GM21515 (cell line): Measurements from ENCODE around the gene KCNE4.

Experiments
- ATAC-seq: cut with Tn5 transposase; IDR thresholded peaks from one replicate; pipeline ENCODE4 v1.9.1; 2021; ENCODE audit not compliant: unreplicated experiment

The KCNE4 gene

DNA sequence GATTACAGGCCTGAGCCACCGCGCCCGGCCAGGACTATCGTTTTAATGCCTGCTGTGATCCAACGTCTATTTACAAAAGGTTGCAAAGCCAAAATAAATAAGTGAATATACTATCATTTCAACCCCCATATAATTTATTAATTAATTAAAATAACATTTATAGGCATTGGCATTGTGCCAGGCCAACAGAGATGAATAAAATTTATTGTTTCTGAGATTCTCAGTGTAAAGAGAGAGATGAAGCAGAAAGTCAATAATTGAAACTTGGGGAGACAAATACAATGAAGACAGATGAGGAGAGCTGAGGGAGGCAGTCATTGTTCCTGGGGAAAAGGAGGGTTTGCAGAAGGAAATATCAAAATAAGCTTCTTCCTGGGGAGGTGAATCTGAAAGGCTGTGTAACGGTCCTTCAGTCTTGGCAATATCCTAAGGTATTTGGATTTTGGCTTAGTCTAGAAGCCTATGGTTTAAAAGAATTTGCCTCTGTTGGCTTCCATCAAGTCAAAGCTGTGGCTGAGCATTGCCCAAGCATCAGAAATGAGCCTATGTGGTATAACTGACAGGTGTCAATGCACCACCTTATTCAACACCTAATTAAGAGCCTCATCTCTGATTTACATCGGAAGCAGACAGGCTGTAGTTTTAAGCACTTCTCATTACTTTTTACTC is 31.5 kb downstream of the KCNE4 start:
- ATAC-seq = no peak

DNA sequence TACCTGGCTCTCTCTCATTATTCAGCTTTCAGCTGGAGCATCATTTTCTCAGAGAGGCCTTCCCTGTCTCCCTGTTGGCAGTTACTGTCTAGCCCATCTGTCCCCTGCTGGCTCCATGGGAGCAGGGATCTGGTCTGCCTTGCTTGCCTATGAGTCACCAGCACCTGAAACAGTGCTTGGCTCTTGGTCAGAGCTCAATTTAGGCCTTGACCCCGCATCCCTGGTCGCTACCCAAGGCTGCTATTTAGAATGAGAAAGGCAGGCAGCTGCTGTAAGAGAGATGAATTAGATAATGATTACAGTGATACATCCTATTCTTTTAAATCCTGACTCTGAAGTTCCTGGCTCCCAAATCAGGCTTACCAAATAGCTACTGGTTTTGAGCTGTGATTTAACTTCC is 32.9 kb downstream of the KCNE4 start:
- ATAC-seq = no peak

DNA sequence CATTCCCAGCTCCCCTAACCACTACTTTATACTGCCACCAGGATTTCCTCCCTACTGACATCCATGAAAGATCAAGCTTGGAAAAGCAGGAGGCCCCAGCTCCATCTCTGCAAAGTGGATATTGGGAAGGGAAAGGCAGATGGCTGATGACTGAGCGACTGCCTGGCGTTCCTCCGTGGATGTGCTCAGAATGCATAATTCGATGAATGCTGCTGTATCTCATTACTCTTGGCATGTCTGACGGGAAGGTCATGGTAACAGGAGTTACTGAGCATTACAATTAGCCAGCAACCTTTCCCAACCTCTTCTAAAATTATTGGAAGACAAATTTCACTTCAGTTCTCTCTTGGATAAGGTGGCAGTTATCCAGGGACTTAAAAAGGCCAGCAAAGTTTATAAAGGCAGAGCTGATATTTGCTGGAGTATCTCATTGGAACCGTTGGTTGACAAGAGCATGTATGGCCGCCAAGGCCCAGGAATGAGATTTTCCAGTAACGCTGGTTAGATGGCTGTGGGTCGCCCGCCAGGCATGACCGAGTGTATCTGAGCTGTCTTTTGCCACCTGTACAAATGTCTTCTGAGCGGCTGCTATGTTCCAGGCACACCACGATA is 34.5 kb downstream of the KCNE4 start:
- no peak for ATAC-seq

DNA sequence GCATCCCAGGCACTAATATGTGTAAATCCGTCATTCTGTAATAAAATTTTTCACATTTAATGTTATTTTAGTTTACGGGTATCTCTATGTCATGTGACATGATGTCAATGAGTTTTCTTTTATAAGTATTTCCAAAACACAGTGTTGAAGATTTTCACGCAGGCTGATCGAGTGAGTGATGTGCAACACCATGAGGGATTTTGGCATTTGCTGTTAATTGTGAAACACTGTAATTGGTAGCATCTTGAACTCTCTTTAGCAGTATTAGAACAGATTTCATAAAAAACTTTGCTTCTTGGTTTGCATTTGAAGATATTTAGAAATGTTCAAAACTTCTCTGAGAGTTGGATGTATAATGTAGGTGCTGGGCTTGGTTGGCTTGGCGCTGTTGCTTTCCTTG is 35.5 kb downstream of the KCNE4 start:
- ATAC-seq = no peak

DNA sequence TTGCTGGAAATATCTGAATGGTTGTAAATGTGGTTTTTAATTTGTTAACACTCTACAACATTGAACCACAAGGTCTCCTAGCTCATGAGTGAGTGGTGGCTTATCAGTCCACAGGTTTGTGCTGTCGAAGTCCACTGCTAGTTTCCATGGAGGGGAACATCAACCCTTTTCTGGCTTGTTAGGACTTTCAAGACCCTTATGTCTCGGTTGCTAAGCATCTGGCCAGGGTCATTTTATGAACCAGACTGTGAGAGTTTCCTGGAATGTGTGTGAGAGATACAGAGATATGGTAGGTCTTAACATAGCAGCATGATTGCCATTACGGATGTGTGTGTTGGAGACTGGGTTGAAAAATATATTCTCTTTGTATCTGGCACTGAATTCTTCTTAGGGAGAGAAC is 36.9 kb downstream of the KCNE4 start:
- no peak for ATAC-seq

DNA sequence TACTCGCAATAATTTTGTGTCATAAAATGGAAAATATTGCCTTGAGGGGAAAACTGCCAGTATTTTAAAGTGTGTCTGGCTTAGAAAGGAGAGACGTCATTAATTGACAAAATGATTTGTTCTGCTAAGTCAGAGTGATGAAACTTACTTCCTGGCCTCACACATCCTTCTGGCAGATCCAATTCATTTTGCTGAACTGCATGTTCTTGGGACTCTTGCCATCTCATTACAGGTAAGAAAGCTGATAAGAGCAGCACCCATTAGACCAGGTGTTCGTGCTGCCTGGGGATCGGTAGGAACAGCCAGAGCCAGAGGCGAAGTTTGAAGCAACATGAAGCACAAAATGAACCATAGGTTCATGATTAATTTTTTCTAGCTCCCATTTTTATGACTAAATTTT is 38.0 kb downstream of the KCNE4 start:
- ATAC-seq = no peak

DNA sequence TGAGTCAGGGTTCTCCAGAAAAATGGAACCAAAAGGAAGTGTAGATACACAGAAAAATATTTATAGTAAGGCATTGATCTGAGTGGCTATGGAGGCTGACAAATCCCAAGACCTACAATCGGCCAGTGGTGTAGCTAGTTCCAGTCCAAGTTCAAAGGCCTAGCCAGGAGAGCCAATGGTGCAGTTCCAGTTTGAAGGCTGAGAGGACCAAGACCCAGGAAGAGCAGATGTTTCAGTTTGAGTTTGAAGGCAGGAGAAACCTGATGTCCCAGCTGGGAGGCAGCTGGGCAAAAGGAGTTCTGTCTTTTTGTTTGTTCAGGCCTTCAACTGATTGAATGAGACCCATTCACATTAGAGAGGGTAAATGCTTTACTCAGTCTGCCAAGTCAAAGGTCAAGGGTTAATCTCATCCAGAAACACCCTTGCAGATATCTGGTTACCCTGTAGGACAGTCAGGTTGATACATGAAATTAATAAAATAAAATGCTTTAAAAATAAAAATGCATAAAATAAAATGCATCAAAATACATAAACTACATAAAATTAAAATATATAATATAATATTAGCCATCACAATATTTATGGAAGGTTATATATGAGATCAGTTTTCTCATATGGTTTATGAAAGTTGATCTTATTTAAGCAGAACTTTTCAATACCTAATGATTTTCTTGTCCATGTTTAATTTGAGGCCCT is 38.7 kb downstream of the KCNE4 start:
- ATAC-seq = no peak

DNA sequence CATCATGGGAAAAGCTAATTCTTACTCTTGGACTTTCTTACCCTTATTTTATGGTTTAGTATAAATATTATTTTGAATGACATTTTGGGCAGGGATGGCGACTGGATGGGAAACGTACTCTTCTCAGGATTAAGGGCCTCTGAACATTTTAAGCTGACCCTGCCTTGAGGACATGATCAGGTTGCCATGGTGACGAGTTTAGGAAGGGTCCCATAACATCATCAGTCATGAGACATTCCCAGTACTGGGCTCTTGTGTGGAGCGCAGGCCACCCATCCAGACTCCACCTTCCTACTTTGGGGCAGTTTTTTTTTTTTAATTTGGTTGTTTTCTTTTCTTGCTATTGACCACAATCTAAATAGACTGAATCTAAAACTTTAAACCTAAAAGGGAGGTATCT is 40.7 kb downstream of the KCNE4 start:
- ATAC-seq = no peak

DNA sequence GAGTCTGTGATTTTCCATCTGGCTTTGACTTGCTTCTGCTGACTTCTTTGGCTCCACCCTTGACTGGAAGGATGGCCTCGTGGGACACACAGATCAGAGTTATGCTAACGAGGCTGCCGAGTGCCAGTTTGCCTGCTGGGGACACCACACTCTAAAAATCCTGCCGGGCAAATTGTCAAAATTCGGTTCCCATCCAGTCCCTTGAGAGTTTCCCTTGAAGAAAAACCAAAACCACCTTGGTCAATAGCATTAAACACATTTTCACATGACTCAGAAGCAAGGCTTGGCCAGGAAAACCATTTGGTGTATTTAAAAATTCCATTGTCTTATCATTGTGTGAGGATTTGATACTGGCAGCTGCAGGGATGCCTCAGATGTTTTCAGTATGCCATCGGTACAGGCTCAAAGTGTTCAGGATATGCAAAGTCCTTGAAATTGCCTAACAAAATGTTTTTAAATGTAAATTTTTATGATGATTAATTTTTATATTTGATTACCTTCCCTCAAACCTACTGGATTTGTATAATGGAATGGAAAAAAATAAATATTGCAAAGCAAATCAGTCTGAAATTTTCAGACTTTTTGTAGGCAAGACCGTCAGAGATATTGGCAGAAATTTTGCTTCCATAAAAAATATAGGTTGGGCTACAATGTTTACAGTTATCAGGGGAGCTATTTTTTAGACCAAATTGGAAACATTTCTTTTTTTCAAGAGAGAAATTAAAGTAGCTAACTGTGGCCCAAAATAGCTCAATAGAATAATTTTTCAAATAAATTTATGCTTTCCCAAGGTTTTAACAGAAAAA is 41.6 kb downstream of the KCNE4 start:
- no peak for ATAC-seq

DNA sequence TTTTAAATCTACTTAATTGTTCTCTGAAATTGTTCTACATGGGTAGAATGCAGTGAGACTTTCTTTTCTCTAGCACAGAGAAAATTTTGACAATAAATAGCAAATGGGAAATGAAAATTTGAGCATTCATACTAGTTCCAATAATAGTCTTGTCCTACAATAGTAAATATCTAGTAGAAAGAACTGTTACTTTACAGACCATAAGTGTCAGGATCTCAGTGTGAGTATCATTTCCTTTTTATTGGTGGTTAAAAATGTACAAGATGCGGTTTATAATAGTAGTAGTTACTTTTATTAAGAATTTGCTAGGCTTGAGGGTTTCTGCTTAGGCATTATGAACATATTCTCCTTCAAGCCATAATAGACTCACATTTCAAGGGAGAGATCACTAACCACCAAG is 43.2 kb downstream of the KCNE4 start:
- no peak for ATAC-seq

DNA sequence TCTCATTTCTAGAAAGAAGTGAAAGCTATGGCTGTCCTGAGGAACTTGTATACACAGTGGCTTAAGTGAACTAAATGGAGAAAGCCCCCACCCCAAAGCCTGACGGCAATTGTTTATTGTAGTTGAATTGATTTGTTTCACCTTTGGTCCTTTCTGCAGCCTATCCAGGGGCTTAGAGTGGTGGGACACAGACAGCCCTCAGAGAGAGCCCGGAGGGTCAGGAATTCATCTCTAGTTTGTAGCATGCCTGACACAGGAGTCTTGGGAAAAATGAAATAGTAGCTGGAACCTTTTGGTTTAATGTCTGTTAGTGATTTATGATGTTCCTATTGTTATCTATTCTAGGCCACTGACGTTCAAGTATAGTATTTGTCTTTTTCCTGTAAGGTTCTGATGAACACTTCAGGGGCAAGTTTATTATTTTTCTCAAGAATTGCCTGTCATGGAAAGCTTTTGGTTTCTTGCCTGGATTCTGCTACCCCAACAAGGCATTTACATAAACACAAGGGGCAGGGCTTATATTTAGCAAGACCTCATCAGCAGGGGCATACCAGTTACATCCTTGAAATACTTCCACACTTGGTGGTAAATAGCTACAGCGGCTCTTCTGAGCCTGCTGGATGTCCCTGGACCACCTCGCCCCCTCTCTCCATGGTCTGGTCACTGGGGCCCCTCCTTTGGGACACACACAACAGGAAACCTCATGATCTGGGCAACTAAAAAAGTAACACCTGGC is 44.4 kb downstream of the KCNE4 start:
- ATAC-seq = no peak

DNA sequence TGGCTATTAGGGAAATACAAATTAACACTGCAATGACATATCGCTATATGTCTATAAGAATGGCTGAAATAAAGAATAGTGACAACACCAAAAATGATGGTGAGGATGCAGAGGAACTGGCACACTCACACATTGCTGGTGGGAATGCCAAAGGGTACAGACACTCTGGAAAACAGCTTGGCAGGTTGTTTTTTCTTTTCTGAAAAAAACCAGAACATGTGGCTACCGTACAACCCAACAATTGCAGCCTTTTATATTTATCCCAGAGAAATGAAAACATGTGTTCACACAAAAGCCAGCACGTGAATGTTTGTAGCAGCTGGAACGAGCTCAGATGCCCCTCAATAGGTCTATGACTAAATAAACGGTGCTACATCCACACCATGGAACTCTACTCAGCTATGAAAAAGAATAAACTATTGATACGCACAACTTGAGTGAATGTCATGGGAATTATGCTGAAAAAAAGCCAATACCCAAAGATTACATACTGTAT is 45.9 kb downstream of the KCNE4 start:
- no peak for ATAC-seq

DNA sequence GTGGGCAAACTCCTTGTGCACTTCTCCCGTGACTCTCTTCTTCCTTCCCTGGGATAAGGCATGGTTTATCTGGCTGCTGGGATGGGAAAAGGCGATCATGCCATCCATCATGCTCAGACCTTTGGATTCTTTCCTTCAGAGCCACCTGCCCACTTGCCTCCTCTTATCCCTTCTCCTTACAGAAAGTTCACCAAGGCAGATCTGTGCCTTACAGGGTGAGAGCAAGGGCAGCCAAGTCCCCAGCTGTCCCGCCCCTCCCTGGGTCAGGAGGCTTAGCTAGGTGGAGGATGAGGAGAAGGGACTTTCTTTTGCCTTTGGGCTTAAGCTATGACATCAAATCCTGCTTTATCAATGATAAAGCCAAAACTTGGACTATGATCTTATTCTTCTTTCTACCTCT is 47.6 kb downstream of the KCNE4 start:
- ATAC-seq = no peak

DNA sequence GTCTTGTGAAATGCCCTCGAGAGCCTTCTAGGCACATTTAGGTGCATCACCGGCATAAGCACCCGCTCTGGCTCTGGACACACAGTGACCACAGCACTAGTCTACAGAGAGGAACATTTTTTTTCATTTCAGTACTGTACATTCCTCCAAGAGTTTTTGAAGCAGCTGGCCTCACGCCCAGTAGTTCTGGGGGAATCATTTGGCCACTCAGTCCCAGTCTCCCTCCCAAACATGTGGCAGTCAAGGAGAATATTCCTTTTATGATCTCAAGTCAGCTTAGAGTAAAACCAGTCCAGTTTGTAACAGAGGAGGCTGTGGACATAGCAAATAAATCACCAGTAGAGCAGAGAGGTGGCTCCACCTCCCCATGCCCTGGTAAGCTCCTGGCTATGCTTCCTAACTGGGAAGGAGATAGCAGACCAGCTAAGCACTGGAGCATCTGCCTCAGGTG is 48.1 kb downstream of the KCNE4 start:
- ATAC-seq = no peak

DNA sequence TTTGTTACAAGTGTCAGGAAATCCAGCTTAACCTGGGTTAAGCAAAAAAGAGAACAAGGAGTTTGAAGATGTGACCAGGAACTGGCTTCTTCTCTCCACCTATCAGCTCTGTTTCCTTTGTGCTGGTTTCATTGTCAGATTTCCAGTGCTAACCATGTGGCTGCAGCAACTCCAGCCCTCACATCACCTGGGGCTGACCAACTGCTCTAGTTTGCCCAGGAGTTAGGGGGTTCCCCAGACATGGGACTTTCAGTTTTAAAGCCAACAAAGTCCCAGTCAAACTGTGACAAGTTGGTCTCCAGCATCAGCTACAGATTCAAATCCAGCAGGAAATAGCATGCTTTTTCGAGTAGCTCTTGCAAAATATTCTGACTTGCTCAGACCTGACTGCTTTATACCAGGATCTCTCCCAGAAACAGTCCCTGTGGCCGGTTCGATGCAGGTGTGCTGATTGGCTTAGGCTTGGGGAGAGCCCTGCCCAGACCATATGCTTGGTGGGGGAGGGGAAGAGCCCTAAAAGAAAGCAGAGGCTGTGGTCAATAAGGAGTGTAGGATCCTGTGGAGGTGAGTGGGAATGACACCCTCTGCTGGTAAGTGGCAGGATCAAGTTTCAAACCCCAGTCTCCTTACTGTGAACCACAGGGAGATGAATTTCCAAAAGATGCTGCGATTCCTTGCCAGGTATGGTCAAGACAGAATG is 49.5 kb downstream of the KCNE4 start:
- ATAC-seq = peak; percentile 85

DNA sequence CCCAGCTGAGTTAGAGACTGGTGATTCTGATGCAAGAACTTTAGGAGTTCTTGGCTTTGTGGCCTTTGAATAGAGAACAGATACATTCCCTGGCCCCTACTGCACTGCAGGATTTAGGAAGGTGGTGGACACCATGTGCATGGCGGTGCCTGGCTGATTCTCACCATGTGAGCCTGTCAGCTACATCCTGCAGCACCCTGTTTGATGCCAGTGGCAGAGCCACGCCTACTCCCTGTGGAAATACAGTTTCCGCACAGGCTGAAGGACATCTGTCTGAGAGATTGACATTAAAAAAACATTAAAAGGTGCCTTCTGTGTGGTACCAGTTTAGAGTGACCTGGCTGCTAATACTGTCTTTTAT is 50.0 kb downstream of the KCNE4 start:
- peak; percentile 17 for ATAC-seq

DNA sequence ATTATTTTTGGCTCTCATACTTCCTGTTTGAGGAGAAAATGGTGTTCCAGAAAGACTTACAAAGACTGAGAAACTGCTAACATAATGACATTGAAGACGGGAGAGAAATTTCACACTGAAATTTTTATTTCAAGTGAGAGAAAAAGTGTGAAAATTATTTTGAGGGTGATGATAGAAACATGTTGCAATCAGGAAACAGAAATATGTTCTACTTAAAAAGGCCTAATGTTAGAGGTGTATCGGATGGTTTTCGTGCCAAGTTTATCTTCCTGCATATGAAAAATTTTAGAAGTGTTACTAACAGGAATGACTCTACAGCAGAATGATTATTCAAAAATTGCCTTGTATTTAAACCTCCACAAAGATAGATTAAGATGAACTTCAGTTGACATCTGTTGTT is 50.5 kb downstream of the KCNE4 start:
- no peak for ATAC-seq

DNA sequence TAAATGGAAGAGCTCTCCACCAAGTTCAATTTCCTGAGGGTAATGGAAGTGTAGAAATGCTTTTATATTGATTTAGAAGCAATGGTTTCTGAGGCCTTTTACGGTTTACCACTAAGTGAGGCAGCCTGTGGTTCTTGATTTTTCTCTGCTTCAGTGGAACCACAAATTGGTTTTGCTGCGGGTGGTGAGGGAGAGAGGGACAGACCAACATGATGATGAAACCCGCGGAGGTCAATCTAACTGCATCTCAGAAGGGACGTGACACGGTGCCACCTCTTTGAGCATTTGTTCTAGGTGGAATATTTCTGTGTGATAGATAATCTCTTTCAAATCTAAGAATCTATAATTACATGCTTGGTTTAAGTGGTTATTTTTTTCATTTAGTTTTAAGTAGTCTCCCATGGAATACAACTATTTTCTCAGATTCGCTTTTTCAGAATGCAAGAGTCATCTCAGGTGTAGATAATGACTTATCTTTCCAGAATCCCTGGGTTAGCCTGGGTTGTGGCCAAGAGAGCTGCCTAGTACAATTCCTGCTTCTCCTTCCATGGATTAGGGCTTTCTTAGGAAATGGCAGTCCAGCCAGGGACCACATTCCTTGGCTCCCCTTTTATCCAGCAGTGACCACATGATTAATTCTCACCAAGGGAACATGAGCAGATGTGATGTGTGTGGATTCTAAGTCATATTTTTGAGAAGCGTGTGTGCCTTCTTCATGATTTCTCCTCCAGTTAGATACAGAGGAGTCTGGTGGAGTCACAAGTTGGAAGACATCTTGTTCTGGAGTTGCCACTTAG is 52.5 kb downstream of the KCNE4 start:
- no peak for ATAC-seq
